OCI-LY7 (cell line): ENCODE measurements around the gene HADHB.

ENCODE experiments used
- CTCF ChIP-seq: fragments of 200-600 bp; sonication (generic); conservative IDR thresholded peaks from 2 replicates; pipeline ENCODE4 v1.5.1; 2014; ENCODE audit warnings: mild to moderate bottlenecking, antibody characterized with exemption, low read length, moderate library complexity, mixed read lengths
- EZH2phosphoT487 ChIP-seq: fragments of 200-600 bp; sonication (generic); IDR thresholded peaks from 2 replicates; pipeline ENCODE4 v1.6.1; 2018; ENCODE audit warnings: low read depth, borderline replicate concordance, mild to moderate bottlenecking, mixed run types, antibody characterized with exemption, low read length, moderate library complexity, mixed read lengths

- TF ChIP-seq CTCF (no peak), EZH2phosphoT487 (no peak)
These were observed 39.4 kb downstream of the HADHB start for GRCh38 chr2:26284132-26284531.
